Progenitor cell of endocrine pancreas (in vitro differentiated cells): Measurements from ENCODE around the gene TYRP1. TPM values are rescaled to one million over a fixed set of nuclear protein-coding genes. Genes with fewer than 3 reads are reported as not detected.

Experiments used
- DNase-seq: peaks from one replicate; pipeline ENCODE4 v3.0.0; 2021; ENCODE audit warnings: low spot score; ENCODE audit not compliant: unreplicated experiment
- H3K27ac Mint-ChIP-seq: 2 replicates; pipeline ENCODE4 v1.8.0; 2021; ENCODE audit warnings: mild to moderate bottlenecking, moderate library complexity, mixed read lengths
- H3K27me3 Mint-ChIP-seq: 2 replicates; pipeline ENCODE4 v1.8.0; 2021; ENCODE audit warnings: mixed read lengths
- H3K36me3 Mint-ChIP-seq: 2 replicates; pipeline ENCODE4 v1.8.0; 2022; ENCODE audit warnings: mixed read lengths; ENCODE audit not compliant: insufficient read depth
- H3K4me1 Mint-ChIP-seq: 2 replicates; pipeline ENCODE4 v1.8.0; 2021; ENCODE audit warnings: low read depth, mixed read lengths
- H3K4me3 Mint-ChIP-seq: 2 replicates; pipeline ENCODE4 v1.8.0; 2021; ENCODE audit warnings: low read depth, mild to moderate bottlenecking, moderate library complexity, mixed read lengths
- H3K9me3 Mint-ChIP-seq: 2 replicates; pipeline ENCODE4 v1.8.0; 2021; ENCODE audit warnings: low read depth, mixed read lengths
- total RNA-seq: library from RNA; stranded (reverse); gene quantifications from 2 replicates; pipeline ENCODE4 v1.2.1, GENCODE V29; 2021
- TF ChIP-seq, protein P1 (sequence below): fragments of 200-600 bp; sonication (generic); IDR thresholded peaks from one replicate; pipeline ENCODE4 v1.5.0; 2021; ENCODE audit warnings: antibody characterized with exemption, mild to moderate bottlenecking; ENCODE audit not compliant: unreplicated experiment

TYRP1 gene
- total RNA-seq, 1 donor from 2014 or later, result not detected

DNA sequence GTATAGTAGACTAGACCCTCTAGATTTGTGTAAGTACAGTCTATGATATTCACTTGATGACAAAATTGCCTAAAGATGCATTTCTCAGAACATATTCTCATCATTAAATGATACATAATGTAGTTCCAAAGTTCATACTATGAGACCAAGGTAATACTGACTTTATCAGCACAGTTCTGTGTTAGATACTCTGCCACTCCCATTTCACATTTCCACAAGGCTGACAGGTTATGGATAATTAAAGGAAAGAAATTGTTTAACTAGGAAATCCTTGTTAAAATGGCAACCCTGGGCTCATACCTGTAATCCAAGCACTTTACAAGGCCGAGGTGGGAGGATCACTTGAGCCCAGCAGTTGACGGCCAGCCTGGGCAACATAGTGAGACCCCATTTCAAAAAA lies 33.6 kb downstream of the TYRP1 start:
- H3K27me3 Mint-ChIP-seq, result no peaks in the 10 kb centered on the region
- H3K9me3 Mint-ChIP-seq, result no peaks in the 10 kb centered on the region
- TF ChIP-seq, protein P1, sequence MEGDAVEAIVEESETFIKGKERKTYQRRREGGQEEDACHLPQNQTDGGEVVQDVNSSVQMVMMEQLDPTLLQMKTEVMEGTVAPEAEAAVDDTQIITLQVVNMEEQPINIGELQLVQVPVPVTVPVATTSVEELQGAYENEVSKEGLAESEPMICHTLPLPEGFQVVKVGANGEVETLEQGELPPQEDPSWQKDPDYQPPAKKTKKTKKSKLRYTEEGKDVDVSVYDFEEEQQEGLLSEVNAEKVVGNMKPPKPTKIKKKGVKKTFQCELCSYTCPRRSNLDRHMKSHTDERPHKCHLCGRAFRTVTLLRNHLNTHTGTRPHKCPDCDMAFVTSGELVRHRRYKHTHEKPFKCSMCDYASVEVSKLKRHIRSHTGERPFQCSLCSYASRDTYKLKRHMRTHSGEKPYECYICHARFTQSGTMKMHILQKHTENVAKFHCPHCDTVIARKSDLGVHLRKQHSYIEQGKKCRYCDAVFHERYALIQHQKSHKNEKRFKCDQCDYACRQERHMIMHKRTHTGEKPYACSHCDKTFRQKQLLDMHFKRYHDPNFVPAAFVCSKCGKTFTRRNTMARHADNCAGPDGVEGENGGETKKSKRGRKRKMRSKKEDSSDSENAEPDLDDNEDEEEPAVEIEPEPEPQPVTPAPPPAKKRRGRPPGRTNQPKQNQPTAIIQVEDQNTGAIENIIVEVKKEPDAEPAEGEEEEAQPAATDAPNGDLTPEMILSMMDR, result no peak
- no peaks in the 10 kb centered on the region for H3K36me3 Mint-ChIP-seq
- H3K27ac Mint-ChIP-seq, result no peak overlapping the region
- no peak overlapping the region for H3K4me3 Mint-ChIP-seq
- no peaks in the 10 kb centered on the region for H3K4me1 Mint-ChIP-seq
- DNase-seq, result no peak

DNA sequence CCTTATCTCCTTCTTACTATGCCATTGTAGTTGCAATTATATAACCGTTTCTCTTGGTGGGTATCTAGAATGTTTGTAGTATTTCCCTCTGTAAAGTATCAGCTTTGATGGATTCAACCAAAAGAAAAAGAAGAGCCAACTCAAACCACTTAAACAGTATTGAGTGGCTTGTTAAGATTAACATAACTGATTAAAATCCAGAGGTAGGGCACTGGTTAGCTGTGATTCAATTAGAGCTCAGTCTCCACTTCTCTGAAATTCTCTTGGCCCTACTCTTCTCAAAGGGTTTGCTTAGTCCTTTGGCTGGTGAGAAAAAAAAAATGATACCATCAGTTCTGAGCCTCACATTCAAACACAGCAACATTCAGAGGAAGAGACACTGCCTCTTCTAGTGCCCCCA lies 37.0 kb downstream of the TYRP1 start:
- Mint-ChIP-seq H3K36me3 (no peaks in the 10 kb centered on the region), H3K27me3 (no peaks in the 10 kb centered on the region), H3K4me3 (no peak overlapping the region), H3K9me3 (peaks cover 3% of the 10 kb centered on the region), H3K27ac (no peak overlapping the region), H3K4me1 (no peaks in the 10 kb centered on the region)
- TF ChIP-seq, protein P1, result no peak
- no peak for DNase-seq

DNA sequence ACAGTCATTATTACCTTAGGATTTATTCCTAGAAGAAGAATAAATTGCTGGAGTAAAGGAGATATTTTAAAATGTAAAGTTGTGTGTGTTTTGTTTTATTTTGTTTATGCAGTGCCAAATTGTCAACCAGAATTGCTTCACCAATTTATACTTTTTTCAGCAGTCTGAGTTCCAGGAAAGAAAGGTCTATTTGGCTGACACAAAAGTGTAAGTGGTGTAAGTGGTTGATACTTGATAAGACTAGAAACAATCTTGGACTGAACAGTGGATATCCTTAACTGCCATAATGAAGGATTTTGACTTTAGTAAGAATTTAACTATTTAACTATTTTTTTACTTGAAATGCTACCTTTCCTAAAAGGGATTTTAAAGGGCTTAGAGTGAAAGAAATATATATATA lies 37.7 kb downstream of the TYRP1 start:
- Mint-ChIP-seq H3K4me1 (no peaks in the 10 kb centered on the region), H3K4me3 (no peak overlapping the region), H3K36me3 (no peaks in the 10 kb centered on the region), H3K9me3 (peaks cover 3% of the 10 kb centered on the region), H3K27me3 (no peaks in the 10 kb centered on the region), H3K27ac (no peak overlapping the region)
- TF ChIP-seq, protein P1, result no peak
- DNase-seq, result no peak

DNA sequence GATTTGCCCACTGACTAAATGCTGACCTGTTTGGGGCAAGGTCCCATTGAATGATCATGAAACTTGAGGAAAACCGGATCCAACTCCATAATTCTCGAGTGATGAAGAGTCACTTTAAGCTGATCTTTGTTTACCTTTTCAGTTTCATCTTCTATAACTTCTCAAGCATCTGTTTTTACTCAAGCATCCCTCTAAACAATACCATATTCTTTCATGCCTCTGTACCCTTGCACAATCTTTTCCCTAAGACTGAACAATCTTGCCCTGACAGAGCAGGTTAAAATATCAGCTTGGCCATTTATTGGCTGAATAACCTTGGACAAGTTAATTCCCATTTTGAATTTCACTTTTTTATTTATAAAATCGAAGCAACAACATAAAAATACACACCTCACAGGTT lies 39.8 kb downstream of the TYRP1 start:
- TF ChIP-seq, protein P1, result no peak
- no peak for DNase-seq
- Mint-ChIP-seq H3K36me3 (no peaks in the 10 kb centered on the region), H3K27ac (no peak overlapping the region), H3K4me1 (no peaks in the 10 kb centered on the region), H3K9me3 (peaks cover 3% of the 10 kb centered on the region), H3K27me3 (no peaks in the 10 kb centered on the region), H3K4me3 (no peak overlapping the region)

DNA sequence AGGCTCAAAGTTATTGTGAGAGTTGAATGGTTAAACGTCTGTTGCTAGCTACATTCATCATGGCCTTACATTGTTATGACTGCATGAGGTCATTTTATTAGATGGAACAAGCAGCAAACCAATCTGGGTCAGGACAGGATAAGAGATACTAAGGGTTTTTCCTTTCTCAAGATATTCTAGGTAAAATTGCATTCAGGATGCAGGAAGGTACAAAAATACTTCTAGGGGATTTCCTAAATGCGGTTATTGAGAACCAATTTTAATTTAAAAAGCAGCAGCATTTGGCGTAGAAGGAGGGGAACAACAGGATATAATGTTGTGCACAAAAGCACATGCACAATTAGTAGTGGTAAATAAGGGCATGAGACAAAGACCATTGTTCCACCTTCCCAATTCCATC lies 42.5 kb downstream of the TYRP1 start:
- TF ChIP-seq, protein P1, result no peak
- H3K27ac Mint-ChIP-seq, result no peak overlapping the region
- H3K4me1 Mint-ChIP-seq, result no peaks in the 10 kb centered on the region
- H3K9me3 Mint-ChIP-seq, result peaks cover 3% of the 10 kb centered on the region
- DNase-seq, result no peak
- H3K36me3 Mint-ChIP-seq, result no peaks in the 10 kb centered on the region
- no peaks in the 10 kb centered on the region for H3K27me3 Mint-ChIP-seq
- H3K4me3 Mint-ChIP-seq, result no peak overlapping the region
